Measurements from ENCODE around the gene TSSK2. TPM values are rescaled to one million over a fixed set of nuclear protein-coding genes. Genes with fewer than 3 reads are reported as not detected.

Gene TSSK2
- total RNA-seq, 1 donor from 2014 or later, result not detected

GRCh38 chr22:19114984-19115552, 16.0 kb upstream of the TSSK2 start:
- no peaks in the 10 kb centered on the region for H3K27me3 ChIP-seq (ENCODE audit: control insufficient read depth, insufficient read depth, low read length)
- DNase-seq (ENCODE audit: low read depth), result no peak
- no peak for TF ChIP-seq CTCF (IDR thresholded peaks at IDR 0.05; ENCODE audit: insufficient read depth, low read length, poor library complexity, severe bottlenecking)
- H3K4me3 ChIP-seq (ENCODE audit: low read depth, low read length), result no peak overlapping the region
- peaks cover 1% of the 10 kb centered on the region for H3K36me3 ChIP-seq (ENCODE audit: control insufficient read depth, insufficient read depth, low read length)

DNA sequence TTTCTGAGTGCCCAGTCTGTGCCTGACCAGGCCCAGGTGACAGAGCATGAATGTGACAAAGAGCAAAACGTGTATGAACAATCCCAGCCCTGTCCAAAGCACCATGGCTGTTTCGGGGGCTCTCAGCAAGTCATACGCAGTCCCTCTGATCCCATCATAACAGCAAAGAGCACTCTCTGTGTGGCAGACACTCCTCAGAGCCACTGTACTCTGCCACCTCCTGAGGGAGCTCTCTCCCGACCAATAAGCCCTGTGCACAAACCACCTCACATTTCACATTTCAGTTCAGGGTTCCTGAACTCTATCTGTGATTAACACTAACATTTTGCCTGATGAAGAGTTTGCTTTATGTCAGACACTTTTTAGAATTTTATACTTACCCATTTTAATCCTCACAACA, 15.5 kb upstream of the TSSK2 start:
- no peak for DNase-seq (ENCODE audit: low read depth)
- no peak overlapping the region for H3K4me3 ChIP-seq (ENCODE audit: low read depth, low read length)
- no peaks in the 10 kb centered on the region for H3K27me3 ChIP-seq (ENCODE audit: control insufficient read depth, insufficient read depth, low read length)
- peaks cover 1% of the 10 kb centered on the region for H3K36me3 ChIP-seq (ENCODE audit: control insufficient read depth, insufficient read depth, low read length)
- no peak for TF ChIP-seq CTCF (IDR thresholded peaks at IDR 0.05; ENCODE audit: insufficient read depth, low read length, poor library complexity, severe bottlenecking)

DNA sequence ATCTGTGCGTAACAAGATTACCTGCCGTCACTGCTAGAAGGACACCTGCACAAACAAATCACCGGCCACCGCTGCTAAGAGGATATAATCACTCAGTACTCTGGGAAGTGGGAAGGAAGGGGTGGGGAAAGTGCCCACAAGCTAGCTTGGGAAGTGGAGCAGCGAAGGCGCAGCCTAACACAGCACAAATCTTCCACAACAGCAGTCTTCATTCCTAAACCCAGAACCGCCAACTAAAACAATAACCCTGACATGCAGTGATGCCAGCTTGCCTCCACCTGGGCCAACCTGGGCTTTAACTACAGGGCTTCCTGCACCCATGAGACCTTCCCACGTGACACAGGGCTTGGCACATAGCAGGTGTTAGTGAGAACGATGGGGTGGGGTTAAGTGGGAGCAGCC, 14.0 kb upstream of the TSSK2 start:
- DNase-seq (ENCODE audit: low read depth), result no peak
- Histone ChIP-seq H3K27me3 (ENCODE audit: control insufficient read depth, insufficient read depth, low read length) (no peaks in the 10 kb centered on the region), H3K4me3 (ENCODE audit: low read depth, low read length) (no peak overlapping the region), H3K36me3 (ENCODE audit: control insufficient read depth, insufficient read depth, low read length) (peaks cover 1% of the 10 kb centered on the region)
- no peak for TF ChIP-seq CTCF (IDR thresholded peaks at IDR 0.05; ENCODE audit: insufficient read depth, low read length, poor library complexity, severe bottlenecking)

GRCh38 chr22:19118329-19118880, 12.7 kb upstream of the TSSK2 start:
- Histone ChIP-seq H3K27me3 (ENCODE audit: control insufficient read depth, insufficient read depth, low read length) (no peaks in the 10 kb centered on the region), H3K4me3 (ENCODE audit: low read depth, low read length) (no peak overlapping the region), H3K36me3 (ENCODE audit: control insufficient read depth, insufficient read depth, low read length) (peaks cover 1% of the 10 kb centered on the region)
- TF ChIP-seq CTCF (IDR thresholded peaks at IDR 0.05; ENCODE audit: insufficient read depth, low read length, poor library complexity, severe bottlenecking), result no peak
- DNase-seq (ENCODE audit: low read depth), result no peak

DNA sequence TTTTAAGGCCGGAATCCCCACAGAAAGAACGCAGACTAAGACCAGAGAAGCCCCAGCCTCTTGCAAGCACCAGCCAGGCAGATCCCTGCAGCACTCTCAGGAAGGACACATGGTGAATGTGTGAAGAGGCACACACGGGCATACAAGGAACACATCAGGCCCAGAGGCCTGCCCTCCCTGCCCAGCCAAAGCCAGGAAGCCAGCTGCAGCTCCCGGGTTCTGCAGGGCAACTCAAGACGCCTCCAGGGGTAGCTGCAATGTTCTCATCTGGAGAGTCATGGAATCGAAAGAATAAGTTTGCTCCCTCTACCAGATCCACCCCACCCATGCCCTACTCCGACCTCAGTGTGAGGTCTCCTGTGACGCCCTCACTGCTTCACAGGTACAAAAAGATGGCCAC, 11.2 kb upstream of the TSSK2 start:
- Histone ChIP-seq H3K27me3 (ENCODE audit: control insufficient read depth, insufficient read depth, low read length) (no peaks in the 10 kb centered on the region), H3K4me3 (ENCODE audit: low read depth, low read length) (no peak overlapping the region), H3K36me3 (ENCODE audit: control insufficient read depth, insufficient read depth, low read length) (peaks cover 1% of the 10 kb centered on the region)
- no peak for DNase-seq (ENCODE audit: low read depth)
- no peak for TF ChIP-seq CTCF (IDR thresholded peaks at IDR 0.05; ENCODE audit: insufficient read depth, low read length, poor library complexity, severe bottlenecking)
